ENCODE measurements around the gene OR7G3. TPM values are rescaled to one million over a fixed set of nuclear protein-coding genes. Genes with fewer than 3 reads are reported as not detected.

Gene OR7G3
- not detected in 3 replicates for total RNA-seq (2021)
- Bru-seq, nascent RNA = not detected
- long read RNA-seq, experiment 1 = 0 reads
- long read RNA-seq, experiment 2 = 0 reads
- long read RNA-seq, experiment 3 = 0 reads

DNA sequence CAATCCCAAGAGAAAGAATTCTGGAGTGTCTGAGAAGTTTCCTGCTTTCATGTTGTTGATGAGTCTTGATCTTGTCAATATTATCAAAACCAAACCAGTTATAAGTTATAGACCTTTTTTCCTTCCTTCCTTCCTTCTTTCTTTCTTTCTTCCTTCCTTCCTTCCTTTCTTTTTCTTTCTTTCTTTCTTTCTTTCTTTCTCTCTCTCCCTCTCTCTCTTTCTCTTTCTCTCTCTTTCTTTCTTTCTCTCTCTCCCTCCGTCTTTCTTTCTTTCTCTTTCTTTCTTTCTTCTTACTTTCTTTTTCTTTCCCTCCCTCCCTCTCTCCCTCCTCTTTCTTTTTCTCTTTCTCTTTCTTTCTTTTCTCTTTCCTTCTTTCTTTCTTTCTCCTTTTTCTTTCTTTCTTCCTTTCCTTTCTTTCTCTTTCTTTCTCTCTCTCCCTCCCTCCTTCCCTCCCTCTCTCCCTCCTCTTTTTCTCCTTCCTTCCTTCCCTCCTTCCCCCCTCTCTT is at the start of gene OR7G3:
OR7G3 (minus strand) TSS at position 51 of the 506 bp plus-strand sequence; CDS start at position 51, 0 bp downstream.
- TF ChIP-seq, protein P1, sequence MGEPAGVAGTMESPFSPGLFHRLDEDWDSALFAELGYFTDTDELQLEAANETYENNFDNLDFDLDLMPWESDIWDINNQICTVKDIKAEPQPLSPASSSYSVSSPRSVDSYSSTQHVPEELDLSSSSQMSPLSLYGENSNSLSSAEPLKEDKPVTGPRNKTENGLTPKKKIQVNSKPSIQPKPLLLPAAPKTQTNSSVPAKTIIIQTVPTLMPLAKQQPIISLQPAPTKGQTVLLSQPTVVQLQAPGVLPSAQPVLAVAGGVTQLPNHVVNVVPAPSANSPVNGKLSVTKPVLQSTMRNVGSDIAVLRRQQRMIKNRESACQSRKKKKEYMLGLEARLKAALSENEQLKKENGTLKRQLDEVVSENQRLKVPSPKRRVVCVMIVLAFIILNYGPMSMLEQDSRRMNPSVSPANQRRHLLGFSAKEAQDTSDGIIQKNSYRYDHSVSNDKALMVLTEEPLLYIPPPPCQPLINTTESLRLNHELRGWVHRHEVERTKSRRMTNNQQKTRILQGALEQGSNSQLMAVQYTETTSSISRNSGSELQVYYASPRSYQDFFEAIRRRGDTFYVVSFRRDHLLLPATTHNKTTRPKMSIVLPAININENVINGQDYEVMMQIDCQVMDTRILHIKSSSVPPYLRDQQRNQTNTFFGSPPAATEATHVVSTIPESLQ (CRISPR knock-in tag; IDR thresholded peaks at IDR 0.05) = no peak
- TF ChIP-seq, protein P2, sequence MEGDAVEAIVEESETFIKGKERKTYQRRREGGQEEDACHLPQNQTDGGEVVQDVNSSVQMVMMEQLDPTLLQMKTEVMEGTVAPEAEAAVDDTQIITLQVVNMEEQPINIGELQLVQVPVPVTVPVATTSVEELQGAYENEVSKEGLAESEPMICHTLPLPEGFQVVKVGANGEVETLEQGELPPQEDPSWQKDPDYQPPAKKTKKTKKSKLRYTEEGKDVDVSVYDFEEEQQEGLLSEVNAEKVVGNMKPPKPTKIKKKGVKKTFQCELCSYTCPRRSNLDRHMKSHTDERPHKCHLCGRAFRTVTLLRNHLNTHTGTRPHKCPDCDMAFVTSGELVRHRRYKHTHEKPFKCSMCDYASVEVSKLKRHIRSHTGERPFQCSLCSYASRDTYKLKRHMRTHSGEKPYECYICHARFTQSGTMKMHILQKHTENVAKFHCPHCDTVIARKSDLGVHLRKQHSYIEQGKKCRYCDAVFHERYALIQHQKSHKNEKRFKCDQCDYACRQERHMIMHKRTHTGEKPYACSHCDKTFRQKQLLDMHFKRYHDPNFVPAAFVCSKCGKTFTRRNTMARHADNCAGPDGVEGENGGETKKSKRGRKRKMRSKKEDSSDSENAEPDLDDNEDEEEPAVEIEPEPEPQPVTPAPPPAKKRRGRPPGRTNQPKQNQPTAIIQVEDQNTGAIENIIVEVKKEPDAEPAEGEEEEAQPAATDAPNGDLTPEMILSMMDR (IDR thresholded peaks at IDR 0.05) = no peak
- TF ChIP-seq PRRX2 (CRISPR knock-in tag; IDR thresholded peaks at IDR 0.05) (no peak), CREB1 (CRISPR knock-in tag; IDR thresholded peaks at IDR 0.05) (no peak), ZNF219 (CRISPR knock-in tag; IDR thresholded peaks at IDR 0.05; ENCODE audit: borderline replicate concordance) (no peak), SMAD4 (CRISPR knock-in tag; IDR thresholded peaks at IDR 0.05) (no peak), ZNF138 (CRISPR knock-in tag; conservative IDR thresholded peaks at IDR 0.05) (no peak)
- peaks cover 50% of the 10 kb centered on the region for H3K9me3 Mint-ChIP-seq
- H3K36me3 Mint-ChIP-seq = peaks cover 30% of the 10 kb centered on the region
- no peak for ATAC-seq
- no peak within 1 kb of the TSS for H3K4me3 Mint-ChIP-seq
- H3K4me1 Mint-ChIP-seq = no peaks in the 10 kb centered on the region
- ChIA-PET CTCF (no interaction called here), POLR2A (no interaction called here)
- no peak for DNase-seq (ENCODE audit: low spot score)
- peaks cover 22% of the 10 kb centered on the region for H3K27me3 Mint-ChIP-seq (ENCODE audit: low read depth)
- H3K27ac Mint-ChIP-seq = no peak within 1 kb of the TSS

DNA sequence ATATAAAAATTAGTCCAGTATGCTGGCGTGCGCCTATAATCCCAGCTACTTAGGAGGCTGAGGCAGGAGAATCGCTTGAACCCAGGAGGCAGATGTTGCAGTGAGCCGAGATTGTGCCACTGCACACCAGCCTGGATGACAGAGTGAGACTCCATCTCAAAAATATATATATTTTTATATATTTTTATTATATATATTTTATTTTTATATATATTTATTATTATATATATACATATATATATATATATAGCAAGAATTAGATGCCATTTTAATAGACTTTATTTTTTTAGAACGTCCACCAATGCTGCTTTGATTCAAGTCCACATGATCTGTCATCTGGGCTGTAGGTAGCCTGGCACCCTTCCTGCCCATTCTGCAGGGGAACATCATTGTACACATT is 48.6 kb upstream of the OR7G3 start:
- Mint-ChIP-seq H3K9me3 (peaks cover 44% of the 10 kb centered on the region), H3K36me3 (peaks cover 29% of the 10 kb centered on the region), H3K4me3 (no peak overlapping the region), H3K4me1 (no peaks in the 10 kb centered on the region), H3K27ac (no peak overlapping the region), H3K27me3 (ENCODE audit: low read depth) (peaks cover 21% of the 10 kb centered on the region)
- POLR2A ChIA-PET = no interaction called here
- no peak for DNase-seq (ENCODE audit: low spot score)
- no peak for ATAC-seq
- CTCF ChIA-PET = no interaction called here
- TF ChIP-seq HMGA2 (CRISPR knock-in tag; IDR thresholded peaks at IDR 0.05) = peak; percentile 95
- TF ChIP-seq ZNF232 (CRISPR knock-in tag; IDR thresholded peaks at IDR 0.05) = no peak
- TF ChIP-seq, protein P3, sequence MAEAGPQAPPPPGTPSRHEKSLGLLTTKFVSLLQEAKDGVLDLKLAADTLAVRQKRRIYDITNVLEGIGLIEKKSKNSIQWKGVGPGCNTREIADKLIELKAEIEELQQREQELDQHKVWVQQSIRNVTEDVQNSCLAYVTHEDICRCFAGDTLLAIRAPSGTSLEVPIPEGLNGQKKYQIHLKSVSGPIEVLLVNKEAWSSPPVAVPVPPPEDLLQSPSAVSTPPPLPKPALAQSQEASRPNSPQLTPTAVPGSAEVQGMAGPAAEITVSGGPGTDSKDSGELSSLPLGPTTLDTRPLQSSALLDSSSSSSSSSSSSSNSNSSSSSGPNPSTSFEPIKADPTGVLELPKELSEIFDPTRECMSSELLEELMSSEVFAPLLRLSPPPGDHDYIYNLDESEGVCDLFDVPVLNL (CRISPR knock-in tag; IDR thresholded peaks at IDR 0.05; ENCODE audit: borderline replicate concordance, low read depth) = no peak
- no peak for TF ChIP-seq ATF1 (CRISPR knock-in tag; IDR thresholded peaks at IDR 0.05)

- Mint-ChIP-seq H3K36me3 (peaks cover 10% of the 10 kb centered on the region), H3K27me3 (ENCODE audit: low read depth) (0 out of 2 replicates have a peak, but pooled peaks cover 4% of the 10 kb centered on the region), H3K9me3 (peaks cover 24% of the 10 kb centered on the region), H3K4me3 (no peak overlapping the region), H3K4me1 (no peaks in the 10 kb centered on the region), H3K27ac (no peak overlapping the region)
- DNase-seq (ENCODE audit: low spot score) = no peak
- no peak for ATAC-seq
- POLR2A ChIA-PET = no interaction called here
- CTCF ChIA-PET = interaction anchor here (0.5 kb wide), 1 partner anchor 10 kb away, joined by 4 read pairs; no protein-coding TSS in a partner anchor
- TF ChIP-seq SMAD4 (CRISPR knock-in tag; IDR thresholded peaks at IDR 0.05) = no peak
- no peak for TF ChIP-seq ZNF512 (CRISPR knock-in tag; IDR thresholded peaks at IDR 0.05; ENCODE audit: borderline replicate concordance)
- no peak for TF ChIP-seq ZNF232 (CRISPR knock-in tag; IDR thresholded peaks at IDR 0.05)
- no peak for TF ChIP-seq NR2C2 (CRISPR knock-in tag; IDR thresholded peaks at IDR 0.05)
- TF ChIP-seq, protein P4, sequence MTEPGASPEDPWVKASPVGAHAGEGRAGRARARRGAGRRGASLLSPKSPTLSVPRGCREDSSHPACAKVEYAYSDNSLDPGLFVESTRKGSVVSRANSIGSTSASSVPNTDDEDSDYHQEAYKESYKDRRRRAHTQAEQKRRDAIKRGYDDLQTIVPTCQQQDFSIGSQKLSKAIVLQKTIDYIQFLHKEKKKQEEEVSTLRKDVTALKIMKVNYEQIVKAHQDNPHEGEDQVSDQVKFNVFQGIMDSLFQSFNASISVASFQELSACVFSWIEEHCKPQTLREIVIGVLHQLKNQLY (CRISPR knock-in tag; IDR thresholded peaks at IDR 0.05) = no peak
- no peak for TF ChIP-seq ZNF121 (CRISPR knock-in tag; IDR thresholded peaks at IDR 0.05)
- TF ChIP-seq CREM (CRISPR knock-in tag; IDR thresholded peaks at IDR 0.05) = no peak
- TF ChIP-seq, protein P5, sequence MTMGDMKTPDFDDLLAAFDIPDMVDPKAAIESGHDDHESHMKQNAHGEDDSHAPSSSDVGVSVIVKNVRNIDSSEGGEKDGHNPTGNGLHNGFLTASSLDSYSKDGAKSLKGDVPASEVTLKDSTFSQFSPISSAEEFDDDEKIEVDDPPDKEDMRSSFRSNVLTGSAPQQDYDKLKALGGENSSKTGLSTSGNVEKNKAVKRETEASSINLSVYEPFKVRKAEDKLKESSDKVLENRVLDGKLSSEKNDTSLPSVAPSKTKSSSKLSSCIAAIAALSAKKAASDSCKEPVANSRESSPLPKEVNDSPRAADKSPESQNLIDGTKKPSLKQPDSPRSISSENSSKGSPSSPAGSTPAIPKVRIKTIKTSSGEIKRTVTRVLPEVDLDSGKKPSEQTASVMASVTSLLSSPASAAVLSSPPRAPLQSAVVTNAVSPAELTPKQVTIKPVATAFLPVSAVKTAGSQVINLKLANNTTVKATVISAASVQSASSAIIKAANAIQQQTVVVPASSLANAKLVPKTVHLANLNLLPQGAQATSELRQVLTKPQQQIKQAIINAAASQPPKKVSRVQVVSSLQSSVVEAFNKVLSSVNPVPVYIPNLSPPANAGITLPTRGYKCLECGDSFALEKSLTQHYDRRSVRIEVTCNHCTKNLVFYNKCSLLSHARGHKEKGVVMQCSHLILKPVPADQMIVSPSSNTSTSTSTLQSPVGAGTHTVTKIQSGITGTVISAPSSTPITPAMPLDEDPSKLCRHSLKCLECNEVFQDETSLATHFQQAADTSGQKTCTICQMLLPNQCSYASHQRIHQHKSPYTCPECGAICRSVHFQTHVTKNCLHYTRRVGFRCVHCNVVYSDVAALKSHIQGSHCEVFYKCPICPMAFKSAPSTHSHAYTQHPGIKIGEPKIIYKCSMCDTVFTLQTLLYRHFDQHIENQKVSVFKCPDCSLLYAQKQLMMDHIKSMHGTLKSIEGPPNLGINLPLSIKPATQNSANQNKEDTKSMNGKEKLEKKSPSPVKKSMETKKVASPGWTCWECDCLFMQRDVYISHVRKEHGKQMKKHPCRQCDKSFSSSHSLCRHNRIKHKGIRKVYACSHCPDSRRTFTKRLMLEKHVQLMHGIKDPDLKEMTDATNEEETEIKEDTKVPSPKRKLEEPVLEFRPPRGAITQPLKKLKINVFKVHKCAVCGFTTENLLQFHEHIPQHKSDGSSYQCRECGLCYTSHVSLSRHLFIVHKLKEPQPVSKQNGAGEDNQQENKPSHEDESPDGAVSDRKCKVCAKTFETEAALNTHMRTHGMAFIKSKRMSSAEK (CRISPR knock-in tag; IDR thresholded peaks at IDR 0.05; ENCODE audit: borderline replicate concordance) = no peak
These were observed 44.7 kb upstream of the OR7G3 start for GRCh38 chr19:9171393-9171991.

Data from WTC11 (cell line).